K562 (cell line): ENCODE measurements around the gene CLCC1.

Experiments
- CTCF ChIP-seq, 3 experiments: IDR thresholded peaks in 2 of 3; conservative IDR thresholded peaks in 1 of 3; 2 replicates each; pipeline ENCODE4 v1.5.1; 2011 to 2012; ENCODE audit warnings: low read length in 3 of 3, mild to moderate bottlenecking in 3 of 3, control low read depth in 2 of 3, improper control_type of control experiment in 1 of 3, inconsistent platforms in 1 of 3, low read depth in 1 of 3, mixed read lengths in 1 of 3, moderate library complexity in 1 of 3; ENCODE audit not compliant: insufficient read depth in 2 of 3
- GABPB1 ChIP-seq: sonication (generic); formaldehyde crosslinking; IDR thresholded peaks from 2 replicates; pipeline ENCODE4 v1.8.0; 2022; ENCODE audit warnings: mild to moderate bottlenecking, missing genetic modification reagents
- MXI1 ChIP-seq: IDR thresholded peaks from 2 replicates; pipeline ENCODE4 v1.6.1; 2011; ENCODE audit warnings: low read depth, mild to moderate bottlenecking, improper control_type of control experiment, low read length
- NUFIP1 ChIP-seq: fragments of 450-650 bp; IDR thresholded peaks from 2 replicates; pipeline ENCODE4 v1.6.1; 2018; ENCODE audit not compliant: partially characterized antibody
- POLR2A ChIP-seq: fragments of 450-650 bp; conservative IDR thresholded peaks from 2 replicates; pipeline ENCODE4 v1.6.1; 2016
- POU5F1 ChIP-seq: fragments of 150-350 bp; IDR thresholded peaks from 2 replicates; pipeline ENCODE4 v1.6.1; 2014; ENCODE audit warnings: borderline replicate concordance, low read length, low read depth, mild to moderate bottlenecking; ENCODE audit not compliant: partially characterized antibody
- RFX5 ChIP-seq: IDR thresholded peaks from 2 replicates; pipeline ENCODE4 v1.6.1; 2011; ENCODE audit warnings: low read depth, mild to moderate bottlenecking, improper control_type of control experiment, low read length
- SMC3 ChIP-seq: conservative IDR thresholded peaks from 2 replicates; pipeline ENCODE4 v1.6.1; 2011; ENCODE audit warnings: low read depth, low read length, improper control_type of control experiment; ENCODE audit not compliant: insufficient read depth
- ZFX ChIP-seq: sonication (generic); formaldehyde crosslinking; IDR thresholded peaks from 2 replicates; pipeline ENCODE4 v1.8.0; 2022; ENCODE audit warnings: mild to moderate bottlenecking, missing genetic modification reagents, moderate library complexity
- ZNF133 ChIP-seq: fragments of 250-450 bp; sonication (Bioruptor Pico); IDR thresholded peaks from 2 replicates; pipeline ENCODE4 v1.4.0; 2020; ENCODE audit warnings: mild to moderate bottlenecking
- TF ChIP-seq, protein P1 (sequence below): fragments of 450-650 bp; formaldehyde crosslinking; IDR thresholded peaks from 2 replicates; pipeline ENCODE4 v1.4.0; 2020; ENCODE audit warnings: mild to moderate bottlenecking
- TF ChIP-seq, protein P2 (sequence below): sonication (generic); IDR thresholded peaks from 2 replicates; pipeline ENCODE4 v1.6.1; 2016

- TF ChIP-seq GABPB1 (CRISPR knock-in tag) (no peak), SMC3 (no peak), RFX5 (no peak), ZFX (CRISPR knock-in tag) (no peak), MXI1 (no peak), POLR2A (no peak), CTCF (IDR thresholded peaks at IDR 0.05 in 2 of 3, conservative IDR thresholded peaks at IDR 0.05 in 1 of 3; ENCODE audit: insufficient read depth in 2 of 3, low read depth in 1 of 3, low read length in 3 of 3) (no peak), POU5F1 (no peak), ZNF133 (CRISPR knock-in tag) (no peak), NUFIP1 (no peak)
- TF ChIP-seq, protein P1, sequence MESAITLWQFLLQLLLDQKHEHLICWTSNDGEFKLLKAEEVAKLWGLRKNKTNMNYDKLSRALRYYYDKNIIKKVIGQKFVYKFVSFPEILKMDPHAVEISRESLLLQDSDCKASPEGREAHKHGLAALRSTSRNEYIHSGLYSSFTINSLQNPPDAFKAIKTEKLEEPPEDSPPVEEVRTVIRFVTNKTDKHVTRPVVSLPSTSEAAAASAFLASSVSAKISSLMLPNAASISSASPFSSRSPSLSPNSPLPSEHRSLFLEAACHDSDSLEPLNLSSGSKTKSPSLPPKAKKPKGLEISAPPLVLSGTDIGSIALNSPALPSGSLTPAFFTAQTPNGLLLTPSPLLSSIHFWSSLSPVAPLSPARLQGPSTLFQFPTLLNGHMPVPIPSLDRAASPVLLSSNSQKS, result no peak
- TF ChIP-seq, protein P2, sequence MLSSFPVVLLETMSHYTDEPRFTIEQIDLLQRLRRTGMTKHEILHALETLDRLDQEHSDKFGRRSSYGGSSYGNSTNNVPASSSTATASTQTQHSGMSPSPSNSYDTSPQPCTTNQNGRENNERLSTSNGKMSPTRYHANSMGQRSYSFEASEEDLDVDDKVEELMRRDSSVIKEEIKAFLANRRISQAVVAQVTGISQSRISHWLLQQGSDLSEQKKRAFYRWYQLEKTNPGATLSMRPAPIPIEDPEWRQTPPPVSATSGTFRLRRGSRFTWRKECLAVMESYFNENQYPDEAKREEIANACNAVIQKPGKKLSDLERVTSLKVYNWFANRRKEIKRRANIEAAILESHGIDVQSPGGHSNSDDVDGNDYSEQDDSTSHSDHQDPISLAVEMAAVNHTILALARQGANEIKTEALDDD, result no peak
Measured at GRCh38 chr1:109011335-109011734, 48.1 kb upstream of the CLCC1 start.
